ENCODE results near the gene CHID1. TPM values are rescaled to one million over a fixed set of nuclear protein-coding genes. Genes with fewer than 3 reads are reported as not detected.
A peak's percentile ranks its signal among the peaks of the same experiment; 100 is the strongest.

CHID1 gene
- total RNA-seq, 1 donor from 2014 or later, result 74.6 TPM

GRCh38 chr11:829847-830294 lies 80.7 kb downstream of the CHID1 start:
- Mint-ChIP-seq H3K9me3 (ENCODE audit: unreplicated experiment) (no peaks in the 10 kb centered on the region), H3K4me3 (ENCODE audit: unreplicated experiment) (no peak overlapping the region), H3K4me1 (ENCODE audit: low read depth, unreplicated experiment) (peaks cover 11% of the 10 kb centered on the region), H3K27ac (ENCODE audit: unreplicated experiment) (no peak overlapping the region), H3K36me3 (ENCODE audit: low read depth, unreplicated experiment) (peaks cover 2% of the 10 kb centered on the region), H3K27me3 (ENCODE audit: low read depth, unreplicated experiment) (peaks cover 11% of the 10 kb centered on the region)
- peak overlapping the region; percentile 41 for H3K4me3 ChIP-seq (ENCODE audit: insufficient read depth, low read depth, low read length)
- H3K27ac ChIP-seq (ENCODE audit: low read depth, low read length), result no peak overlapping the region
- H3K9me3 ChIP-seq (ENCODE audit: insufficient read depth, low read depth, low read length), result no peaks in the 10 kb centered on the region
- peaks cover 24% of the 10 kb centered on the region for H3K79me2 ChIP-seq (ENCODE audit: insufficient read depth, low read length)
- TF ChIP-seq EZH2 (IDR thresholded peaks at IDR 0.05; ENCODE audit: insufficient read depth, low read length) (no peak), CTCF (IDR thresholded peaks at IDR 0.05; ENCODE audit: insufficient read depth, low read depth, low read length) (no peak)
- peak overlapping the region; percentile 19 for H3K9ac ChIP-seq (ENCODE audit: low read length)
- no peak for FAIRE-seq
- H3K27me3 ChIP-seq (ENCODE audit: insufficient read depth, low read length), result no peaks in the 10 kb centered on the region
- peak overlapping the region; percentile 55 for H2AFZ ChIP-seq (ENCODE audit: low read depth, low read length)
- peak overlapping the region; percentile 96 for H3K4me2 ChIP-seq (ENCODE audit: low read length)
- H3K36me3 ChIP-seq (ENCODE audit: insufficient read depth, low read length), result no peaks in the 10 kb centered on the region
- peaks cover 53% of the 10 kb centered on the region for H3K4me1 ChIP-seq (ENCODE audit: insufficient read depth, low read length)
- H4K20me1 ChIP-seq (ENCODE audit: insufficient read depth, low read length), result peaks cover 46% of the 10 kb centered on the region
- DNase-seq (ENCODE audit: low read depth), result no peak

GRCh38 chr11:829176-829846 lies 81.3 kb downstream of the CHID1 start:
- Histone ChIP-seq H2AFZ (ENCODE audit: low read depth, low read length) (peak overlapping the region; percentile 55), H3K9me3 (ENCODE audit: insufficient read depth, low read depth, low read length) (no peaks in the 10 kb centered on the region), H3K27me3 (ENCODE audit: insufficient read depth, low read length) (no peaks in the 10 kb centered on the region), H3K9ac (ENCODE audit: low read length) (peak overlapping the region; percentile 19), H3K79me2 (ENCODE audit: insufficient read depth, low read length) (peaks cover 19% of the 10 kb centered on the region), H3K36me3 (ENCODE audit: insufficient read depth, low read length) (no peaks in the 10 kb centered on the region), H3K4me3 (ENCODE audit: insufficient read depth, low read depth, low read length) (peak overlapping the region; percentile 41), H3K27ac (ENCODE audit: low read depth, low read length) (no peak overlapping the region), H3K4me2 (ENCODE audit: low read length) (peak overlapping the region; percentile 96), H4K20me1 (ENCODE audit: insufficient read depth, low read length) (peaks cover 44% of the 10 kb centered on the region), H3K4me1 (ENCODE audit: insufficient read depth, low read length) (peaks cover 47% of the 10 kb centered on the region)
- FAIRE-seq (no peak), DNase-seq (ENCODE audit: low read depth) (no peak)
- peaks cover 11% of the 10 kb centered on the region for H3K4me1 Mint-ChIP-seq (ENCODE audit: low read depth, unreplicated experiment)
- H3K36me3 Mint-ChIP-seq (ENCODE audit: low read depth, unreplicated experiment), result peaks cover 2% of the 10 kb centered on the region
- TF ChIP-seq CTCF (IDR thresholded peaks at IDR 0.05; ENCODE audit: insufficient read depth, low read depth, low read length), result no peak
- TF ChIP-seq EZH2 (IDR thresholded peaks at IDR 0.05; ENCODE audit: insufficient read depth, low read length), result no peak
- H3K9me3 Mint-ChIP-seq (ENCODE audit: unreplicated experiment), result no peaks in the 10 kb centered on the region
- no peak overlapping the region for H3K4me3 Mint-ChIP-seq (ENCODE audit: unreplicated experiment)
- no peak overlapping the region for H3K27ac Mint-ChIP-seq (ENCODE audit: unreplicated experiment)
- H3K27me3 Mint-ChIP-seq (ENCODE audit: low read depth, unreplicated experiment), result peaks cover 11% of the 10 kb centered on the region

Data from astrocyte (in vitro differentiated cells and primary cell).